ENCODE data around the gene PRKRA. TPM values are rescaled to one million over a fixed set of nuclear protein-coding genes. Genes with fewer than 3 reads are reported as not detected.

The PRKRA gene
- 45.1 and 50.5 TPM in 2 replicates for total RNA-seq

- Mint-ChIP-seq H3K27ac (peak within 1 kb of the TSS; percentile 95), H3K4me3 (peak within 1 kb of the TSS; percentile 91), H3K27me3 (ENCODE audit: insufficient read depth) (peaks cover 3% of the 10 kb centered on the region), H3K9me3 (no peaks in the 10 kb centered on the region), H3K36me3 (ENCODE audit: low read depth) (peaks cover 20% of the 10 kb centered on the region), H3K4me1 (ENCODE audit: low read depth) (peaks cover 35% of the 10 kb centered on the region)
- peak; percentile 97 for DNase-seq (ENCODE audit: low spot score)
- intact Hi-C loops (cut with micrococcal nuclease): loop anchor here (1.0 to 5.0 kb wide), 9 partner anchors 27 to 898 kb away; partner anchors contain the start of genes FKBP7 and OSBPL6
These were observed at the start of gene PRKRA, which contains the start of gene PJVK for GRCh38 chr2:178450774-178451525. TSS of gene PRKRA (minus strand) at chr2:178451175. CDS start at chr2:178451030, 145 bp downstream. TSS of gene PJVK (plus strand) at chr2:178451378. CDS start at chr2:178453410, 2,032 bp downstream.

GRCh38 chr2:178499640-178500039, 48.7 kb upstream of the PRKRA start:
- Mint-ChIP-seq H3K4me3 (no peak overlapping the region), H3K9me3 (no peaks in the 10 kb centered on the region), H3K27ac (no peak overlapping the region), H3K27me3 (ENCODE audit: insufficient read depth) (no peaks in the 10 kb centered on the region), H3K4me1 (ENCODE audit: low read depth) (peaks cover 7% of the 10 kb centered on the region), H3K36me3 (ENCODE audit: low read depth) (peaks cover 52% of the 10 kb centered on the region)
- DNase-seq (ENCODE audit: low spot score): no peak
- intact Hi-C loops (cut with micrococcal nuclease): no loop called here

- no peaks in the 10 kb centered on the region for H3K9me3 Mint-ChIP-seq
- intact Hi-C loops (cut with micrococcal nuclease): no loop called here
- peaks cover 7% of the 10 kb centered on the region for H3K4me1 Mint-ChIP-seq (ENCODE audit: low read depth)
- no peak overlapping the region for H3K4me3 Mint-ChIP-seq
- H3K36me3 Mint-ChIP-seq (ENCODE audit: low read depth): peaks cover 56% of the 10 kb centered on the region
- no peak overlapping the region for H3K27ac Mint-ChIP-seq
- no peak for DNase-seq (ENCODE audit: low spot score)
- no peaks in the 10 kb centered on the region for H3K27me3 Mint-ChIP-seq (ENCODE audit: insufficient read depth)
These were observed 47.2 kb upstream of the PRKRA start for GRCh38 chr2:178498137-178498536.

GRCh38 chr2:178496049-178496448, 45.1 kb upstream of the PRKRA start:
- intact Hi-C loops (cut with micrococcal nuclease): no loop called here
- no peaks in the 10 kb centered on the region for H3K9me3 Mint-ChIP-seq
- no peaks in the 10 kb centered on the region for H3K27me3 Mint-ChIP-seq (ENCODE audit: insufficient read depth)
- H3K4me1 Mint-ChIP-seq (ENCODE audit: low read depth): peaks cover 7% of the 10 kb centered on the region
- H3K36me3 Mint-ChIP-seq (ENCODE audit: low read depth): peaks cover 59% of the 10 kb centered on the region
- no peak overlapping the region for H3K27ac Mint-ChIP-seq
- no peak for DNase-seq (ENCODE audit: low spot score)
- H3K4me3 Mint-ChIP-seq: no peak overlapping the region

GRCh38 chr2:178491612-178492011, 40.6 kb upstream of the PRKRA start:
- intact Hi-C loops (cut with micrococcal nuclease): no loop called here
- Mint-ChIP-seq H3K4me3 (no peak overlapping the region), H3K9me3 (no peaks in the 10 kb centered on the region)

GRCh38 chr2:178485356-178485755, 34.4 kb upstream of the PRKRA start:
- no peak overlapping the region for H3K27ac Mint-ChIP-seq
- H3K36me3 Mint-ChIP-seq (ENCODE audit: low read depth): peaks cover 32% of the 10 kb centered on the region
- no peaks in the 10 kb centered on the region for H3K27me3 Mint-ChIP-seq (ENCODE audit: insufficient read depth)
- intact Hi-C loops (cut with micrococcal nuclease): no loop called here
- no peaks in the 10 kb centered on the region for H3K9me3 Mint-ChIP-seq
- DNase-seq (ENCODE audit: low spot score): no peak
- H3K4me3 Mint-ChIP-seq: no peak overlapping the region
- peaks cover 38% of the 10 kb centered on the region for H3K4me1 Mint-ChIP-seq (ENCODE audit: low read depth)

More at GRCh38 chr2:178491612-178492011, 40.6 kb upstream of the PRKRA start:
- Mint-ChIP-seq H3K4me1 (ENCODE audit: low read depth) (peaks cover 11% of the 10 kb centered on the region), H3K36me3 (ENCODE audit: low read depth) (peaks cover 63% of the 10 kb centered on the region), H3K27ac (no peak overlapping the region), H3K27me3 (ENCODE audit: insufficient read depth) (no peaks in the 10 kb centered on the region)
- DNase-seq (ENCODE audit: low spot score): no peak

- Mint-ChIP-seq H3K27me3 (ENCODE audit: insufficient read depth) (no peaks in the 10 kb centered on the region), H3K36me3 (ENCODE audit: low read depth) (peaks cover 25% of the 10 kb centered on the region), H3K9me3 (no peaks in the 10 kb centered on the region), H3K27ac (no peak overlapping the region), H3K4me1 (ENCODE audit: low read depth) (peaks cover 43% of the 10 kb centered on the region), H3K4me3 (no peak overlapping the region)
- no peak for DNase-seq (ENCODE audit: low spot score)
- intact Hi-C loops (cut with micrococcal nuclease): no loop called here
These were observed 33.5 kb upstream of the PRKRA start for GRCh38 chr2:178484245-178485041.

GRCh38 chr2:178482437-178482836, 31.5 kb upstream of the PRKRA start:
- Mint-ChIP-seq H3K27ac (no peak overlapping the region), H3K9me3 (no peaks in the 10 kb centered on the region), H3K27me3 (ENCODE audit: insufficient read depth) (no peaks in the 10 kb centered on the region), H3K4me1 (ENCODE audit: low read depth) (peaks cover 52% of the 10 kb centered on the region), H3K36me3 (ENCODE audit: low read depth) (peaks cover 16% of the 10 kb centered on the region), H3K4me3 (peak overlapping the region; percentile 95)
- intact Hi-C loops (cut with micrococcal nuclease): no loop called here
- DNase-seq (ENCODE audit: low spot score): no peak

GRCh38 chr2:178480227-178481181, 29.5 kb upstream of the PRKRA start, which contains the start of gene PLEKHA3:
TSS of gene PLEKHA3 (plus strand) at chr2:178480457. CDS start at chr2:178480870, 413 bp downstream.
- Mint-ChIP-seq H3K36me3 (ENCODE audit: low read depth) (peaks cover 2% of the 10 kb centered on the region), H3K4me3 (peak within 1 kb of the TSS; percentile 95), H3K9me3 (no peaks in the 10 kb centered on the region), H3K27me3 (ENCODE audit: insufficient read depth) (no peaks in the 10 kb centered on the region), H3K27ac (peak within 1 kb of the TSS; percentile 99), H3K4me1 (ENCODE audit: low read depth) (peaks cover 50% of the 10 kb centered on the region)
- peak; percentile 83 for DNase-seq (ENCODE audit: low spot score)
- intact Hi-C loops (cut with micrococcal nuclease): loop anchor here (1.0 kb wide), 2 partner anchors 34 to 66 kb away; no protein-coding TSS in a partner anchor

GRCh38 chr2:178479758-178480226, 28.8 kb upstream of the PRKRA start:
- no peak for DNase-seq (ENCODE audit: low spot score)
- H3K27ac Mint-ChIP-seq: peak overlapping the region; percentile 99
- no peaks in the 10 kb centered on the region for H3K9me3 Mint-ChIP-seq
- no peaks in the 10 kb centered on the region for H3K36me3 Mint-ChIP-seq (ENCODE audit: low read depth)
- no peaks in the 10 kb centered on the region for H3K27me3 Mint-ChIP-seq (ENCODE audit: insufficient read depth)
- H3K4me3 Mint-ChIP-seq: peak overlapping the region; percentile 95
- H3K4me1 Mint-ChIP-seq (ENCODE audit: low read depth): peaks cover 46% of the 10 kb centered on the region
- intact Hi-C loops (cut with micrococcal nuclease): loop anchor here (1.0 to 10.0 kb wide), 7 partner anchors 35 to 367 kb away; partner anchors contain the start of genes OSBPL6 and RBM45

GRCh38 chr2:178479275-178479616, 28.3 kb upstream of the PRKRA start:
- Mint-ChIP-seq H3K27ac (peak overlapping the region; percentile 99), H3K9me3 (no peaks in the 10 kb centered on the region)

More at GRCh38 chr2:178479275-178479616, 28.3 kb upstream of the PRKRA start:
- intact Hi-C loops (cut with micrococcal nuclease): loop anchor here (2.0 to 10.0 kb wide), 5 partner anchors 52 to 366 kb away; partner anchors contain the start of genes OSBPL6 and RBM45
- Mint-ChIP-seq H3K4me3 (peak overlapping the region; percentile 95), H3K4me1 (ENCODE audit: low read depth) (peaks cover 40% of the 10 kb centered on the region), H3K27me3 (ENCODE audit: insufficient read depth) (no peaks in the 10 kb centered on the region), H3K36me3 (ENCODE audit: low read depth) (no peaks in the 10 kb centered on the region)
- DNase-seq (ENCODE audit: low spot score): no peak
